Stimulated activated CD8-positive, alpha-beta memory T cell treated with anti-CD3 and anti-CD28 coated beads, Interleukin-12 subunit alpha, Interleukin-12 subunit beta, amount 100 ng/mL, for 1 hour (primary cell): ENCODE measurements around the gene ABCC11.
"Not testable (repeated sequence)": the region's sequence is repeated elsewhere in the genome, so short reads cannot be mapped to it uniquely, and the experiment has no call there.

Experiments used
- DNase-seq: peaks from one replicate; pipeline ENCODE4 v3.0.0-alpha.2; 2020; ENCODE audit warnings: low read depth

Gene ABCC11

DNA sequence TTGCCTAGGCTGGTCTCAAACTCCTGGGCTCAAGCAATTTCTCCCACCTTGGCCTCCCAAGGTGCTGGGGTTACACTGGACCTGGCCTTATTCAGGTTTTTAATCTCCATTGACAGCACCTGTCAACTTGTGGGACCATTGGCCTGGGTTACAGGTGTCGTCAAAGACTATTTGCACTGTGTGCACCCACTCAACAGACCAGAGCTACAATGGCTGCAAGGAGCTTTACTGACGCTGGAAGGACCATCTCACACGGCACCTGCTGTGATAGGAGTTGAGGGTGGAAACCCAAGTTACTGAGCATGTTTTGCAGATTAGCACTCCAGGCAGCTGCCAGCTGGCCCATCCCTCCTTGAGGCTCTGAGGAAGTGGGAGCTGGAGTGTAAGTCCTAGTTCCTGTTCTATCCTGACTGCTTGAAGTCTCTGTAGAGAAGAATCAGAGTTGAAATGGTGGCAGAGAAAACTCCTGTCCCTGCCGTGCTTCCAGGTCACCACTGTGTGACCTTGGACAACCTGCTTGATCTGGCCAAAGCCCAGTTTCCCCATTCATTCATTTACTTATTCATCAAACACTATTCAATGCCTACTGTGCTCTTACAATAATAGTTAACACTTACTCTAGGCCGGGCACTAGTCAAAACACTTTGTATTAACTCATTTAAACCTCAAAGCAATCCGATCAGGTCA, 45.7 kb downstream of the ABCC11 start:
- no peak for DNase-seq

GRCh38 chr16:48197294-48197693, 50.0 kb downstream of the ABCC11 start:
- no peak for DNase-seq

DNA sequence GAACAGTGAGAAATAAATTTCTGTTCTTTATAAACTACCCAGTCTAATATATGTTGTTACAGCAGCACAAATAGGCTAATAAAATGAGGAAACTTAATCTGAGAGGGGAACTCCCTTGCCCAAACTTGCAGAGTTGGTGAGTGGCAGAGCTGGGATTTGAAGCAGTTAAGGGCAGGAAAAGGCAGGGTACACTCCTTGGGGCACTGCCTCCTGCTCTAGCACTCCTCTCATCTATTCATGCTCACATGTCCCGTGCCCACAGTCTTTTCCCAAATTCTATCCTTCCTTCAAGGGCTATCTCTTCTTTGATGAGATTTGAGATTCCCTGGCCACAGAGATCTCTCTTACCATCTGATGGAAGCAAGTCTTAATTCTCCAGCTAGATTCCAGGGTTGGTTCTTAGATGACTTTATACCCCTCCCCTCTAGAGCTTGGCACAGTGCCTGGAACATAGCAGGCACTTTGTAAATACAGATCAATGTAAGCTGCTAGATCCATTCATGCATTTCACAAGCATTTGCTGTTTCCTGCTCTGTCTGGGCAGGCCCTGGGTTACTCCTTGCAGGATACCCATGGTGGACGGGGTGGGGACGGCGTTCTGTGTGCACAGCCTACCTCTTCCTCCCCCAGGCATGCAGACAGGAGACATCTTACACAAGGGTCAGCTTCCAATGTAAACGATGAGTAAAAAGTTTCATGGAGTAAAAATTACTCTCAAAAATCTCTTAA, 52.3 kb downstream of the ABCC11 start:
- DNase-seq: no peak

- DNase-seq: no peak
Observed at GRCh38 chr16:48193846-48194245, 53.5 kb downstream of the ABCC11 start.

GRCh38 chr16:48188449-48189102, 58.8 kb downstream of the ABCC11 start:
- DNase-seq: no peak

GRCh38 chr16:48187779-48188178, 59.6 kb downstream of the ABCC11 start:
- no peak for DNase-seq

DNA sequence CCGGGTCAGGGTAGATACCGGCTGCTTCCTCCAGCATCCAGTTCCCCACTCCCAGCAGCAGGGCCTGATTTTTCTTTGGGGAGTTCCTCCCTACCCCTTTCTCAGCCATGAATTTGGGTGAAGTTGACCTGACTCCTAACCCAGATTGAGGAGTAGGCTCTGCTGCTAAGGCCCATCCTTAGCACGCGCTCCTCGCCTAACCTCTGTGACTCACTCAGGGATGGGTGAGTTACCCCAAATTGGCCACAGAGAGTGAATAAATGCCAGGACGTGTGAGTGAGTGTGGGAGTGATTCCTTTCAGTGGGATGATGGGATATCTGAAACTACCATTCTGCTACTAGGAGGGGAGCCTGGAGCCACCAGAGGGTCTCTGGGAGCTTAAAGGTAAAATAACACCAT, 62.7 kb downstream of the ABCC11 start:
- no peak for DNase-seq

- no peak for DNase-seq
Observed at GRCh38 chr16:48182979-48183537, 64.3 kb downstream of the ABCC11 start.

- DNase-seq: not testable (repeated sequence)
Observed at GRCh38 chr16:48181746-48182520, 65.4 kb downstream of the ABCC11 start.

DNA sequence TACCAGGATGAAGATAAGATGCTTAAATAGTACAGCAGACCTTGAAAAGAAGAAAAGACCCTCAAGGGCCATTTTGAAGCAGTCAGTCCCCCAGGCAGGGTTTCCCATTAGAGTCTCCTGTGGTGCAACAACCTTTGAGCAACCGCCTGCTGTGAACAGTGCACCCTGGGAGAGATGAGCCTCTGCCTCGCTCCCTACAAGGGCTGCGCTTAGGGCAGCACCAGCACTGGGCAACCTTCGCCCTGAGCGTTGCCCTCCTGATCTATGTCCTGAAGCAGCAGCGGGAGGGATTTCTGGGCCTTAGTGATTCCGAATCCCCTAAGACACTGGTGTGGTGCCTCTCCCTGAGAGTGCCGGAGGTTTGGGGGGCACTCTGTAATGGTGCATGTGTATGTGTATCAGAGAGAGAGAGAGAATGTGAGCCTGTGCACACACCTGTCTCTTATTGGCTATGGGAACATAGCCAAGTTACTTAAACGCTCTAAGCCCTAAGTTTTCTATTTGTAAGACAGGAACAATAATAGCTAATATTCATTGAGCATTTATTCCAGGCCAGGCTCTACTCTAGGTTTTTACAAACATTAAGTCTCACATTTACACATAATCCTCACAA, 66.4 kb downstream of the ABCC11 start:
- DNase-seq: no peak

DNA sequence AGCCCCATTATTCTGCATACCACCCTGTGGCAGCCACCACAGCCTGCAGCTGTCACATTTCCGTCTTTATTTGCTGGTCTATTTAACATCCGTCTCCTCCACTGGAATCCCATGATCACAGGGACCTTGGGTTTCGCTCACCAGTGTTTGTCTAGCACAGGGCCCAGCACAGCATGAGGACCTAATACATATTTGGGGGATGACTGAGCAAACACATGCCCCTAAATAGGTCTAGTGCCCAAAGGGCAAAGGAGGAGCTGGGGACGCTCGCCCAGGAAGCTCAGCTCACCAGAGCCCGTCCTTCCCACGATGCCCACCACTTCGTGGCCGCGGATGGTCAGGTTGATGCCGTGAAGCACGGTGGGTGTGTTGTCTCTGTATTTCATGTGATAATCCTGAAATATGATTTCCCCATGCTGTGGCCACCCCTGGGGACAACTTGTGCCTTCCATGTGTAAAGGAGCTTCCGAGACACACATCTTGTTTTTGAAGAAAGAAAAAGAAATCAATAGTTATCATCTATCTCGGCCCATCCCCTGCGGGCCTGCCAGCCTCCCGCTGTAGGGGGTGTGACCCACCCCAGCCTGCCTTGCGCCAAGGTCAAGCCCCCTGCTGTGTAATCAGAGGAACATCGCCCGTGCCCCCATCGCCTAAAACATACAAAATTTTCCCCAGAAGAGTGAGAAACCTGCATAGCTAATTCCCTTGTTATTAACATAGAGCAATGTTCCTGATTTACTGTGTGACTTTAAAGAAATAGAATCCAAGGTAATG, 70.5 kb downstream of the ABCC11 start:
- no peak for DNase-seq

GRCh38 chr16:48173889-48174288, 73.5 kb downstream of the ABCC11 start:
- DNase-seq: no peak

- no peak for DNase-seq
Observed at GRCh38 chr16:48172682-48173081, 74.7 kb downstream of the ABCC11 start.

DNA sequence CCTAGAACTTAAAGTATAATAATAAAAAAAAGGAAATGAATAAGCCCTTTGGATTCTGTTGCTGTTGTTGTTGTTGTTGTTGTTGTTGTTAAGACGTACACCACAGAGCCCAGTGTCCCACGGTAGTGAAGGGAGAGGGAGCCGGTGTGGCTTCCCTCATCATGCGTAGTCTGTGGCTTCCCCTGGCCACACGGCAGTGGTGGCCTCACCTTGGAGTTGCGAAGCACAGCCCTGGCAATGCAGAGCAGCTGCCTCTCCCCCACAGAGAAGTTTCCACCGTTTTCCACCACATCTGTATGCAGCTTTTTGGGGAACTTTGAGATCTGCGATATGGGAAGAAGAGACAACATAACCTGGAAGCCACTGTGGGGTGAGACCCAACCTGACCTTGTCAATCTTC, 77.4 kb downstream of the ABCC11 start:
- no peak for DNase-seq

- DNase-seq: no peak
Observed at GRCh38 chr16:48168075-48168474, 79.3 kb downstream of the ABCC11 start.

- DNase-seq: not testable (repeated sequence)
Observed at GRCh38 chr16:48166617-48167016, 80.7 kb downstream of the ABCC11 start.

DNA sequence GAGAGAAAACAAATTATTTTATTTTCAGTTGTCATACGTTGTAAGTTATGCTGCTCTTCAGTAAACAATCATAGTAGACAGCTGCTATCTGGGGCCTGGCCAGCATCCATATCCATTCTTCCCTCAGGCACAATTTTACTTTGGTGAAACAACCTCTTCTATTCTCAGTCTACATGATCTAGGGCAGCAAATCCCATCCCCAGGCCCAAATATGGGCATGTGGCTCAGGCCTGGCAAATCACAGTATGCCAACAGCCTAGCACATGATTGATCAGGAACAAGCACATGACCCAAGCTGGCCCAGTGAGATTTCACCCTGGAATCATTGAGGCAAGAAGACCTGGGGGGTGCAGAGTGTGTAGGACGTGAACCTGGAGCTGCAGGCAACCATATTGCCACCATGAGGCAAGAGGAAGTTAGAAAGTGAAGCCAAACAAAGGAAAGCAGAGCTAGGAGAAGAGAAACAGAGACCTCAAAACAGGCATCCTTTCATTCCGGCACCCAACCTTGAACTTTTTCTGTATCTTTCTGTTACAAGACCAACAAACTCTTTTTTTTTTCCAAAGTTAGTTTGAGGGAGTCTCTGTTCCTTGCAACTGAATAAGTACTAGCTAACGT, 81.3 kb downstream of the ABCC11 start:
- DNase-seq: no peak

DNA sequence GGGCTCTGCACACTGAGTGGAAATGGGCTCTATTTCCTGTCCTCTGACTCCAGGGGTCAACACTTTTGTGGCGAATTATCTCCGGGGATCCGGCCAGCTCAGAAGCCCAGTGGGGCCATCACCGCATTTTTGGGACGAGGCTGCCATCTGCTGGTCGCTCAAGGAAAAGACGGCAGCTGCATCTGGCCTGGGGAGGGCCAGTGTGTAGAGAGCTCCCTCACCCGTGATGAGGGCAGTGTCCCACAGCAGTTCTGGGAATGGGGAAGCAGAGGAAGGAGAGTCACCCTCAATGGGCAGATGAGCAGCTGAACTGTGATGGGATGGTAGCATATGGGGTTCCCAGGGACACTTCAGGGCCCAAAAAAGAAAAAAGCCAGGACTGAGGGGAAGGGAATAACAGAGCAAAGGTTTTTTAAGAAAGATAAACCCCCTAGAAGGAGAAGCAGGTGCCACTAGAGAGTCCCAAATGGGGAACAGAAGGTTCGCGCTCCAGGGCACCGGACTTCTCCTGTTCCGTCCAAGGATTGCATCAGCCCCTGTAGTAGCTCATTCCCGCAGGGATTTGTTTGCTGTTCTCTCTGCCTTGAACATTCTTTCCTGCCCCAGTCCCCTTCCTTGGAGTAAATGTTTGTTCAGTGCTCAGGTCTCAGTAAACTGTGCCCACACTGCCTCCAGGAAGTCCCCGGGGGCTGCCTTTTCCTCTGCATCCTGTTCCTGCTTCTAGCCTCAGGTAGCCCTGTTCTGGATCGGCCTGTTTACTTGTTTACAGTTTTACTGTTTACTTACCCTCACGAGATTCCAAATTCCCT, 82.2 kb downstream of the ABCC11 start:
- peak; percentile 43 for DNase-seq

DNA sequence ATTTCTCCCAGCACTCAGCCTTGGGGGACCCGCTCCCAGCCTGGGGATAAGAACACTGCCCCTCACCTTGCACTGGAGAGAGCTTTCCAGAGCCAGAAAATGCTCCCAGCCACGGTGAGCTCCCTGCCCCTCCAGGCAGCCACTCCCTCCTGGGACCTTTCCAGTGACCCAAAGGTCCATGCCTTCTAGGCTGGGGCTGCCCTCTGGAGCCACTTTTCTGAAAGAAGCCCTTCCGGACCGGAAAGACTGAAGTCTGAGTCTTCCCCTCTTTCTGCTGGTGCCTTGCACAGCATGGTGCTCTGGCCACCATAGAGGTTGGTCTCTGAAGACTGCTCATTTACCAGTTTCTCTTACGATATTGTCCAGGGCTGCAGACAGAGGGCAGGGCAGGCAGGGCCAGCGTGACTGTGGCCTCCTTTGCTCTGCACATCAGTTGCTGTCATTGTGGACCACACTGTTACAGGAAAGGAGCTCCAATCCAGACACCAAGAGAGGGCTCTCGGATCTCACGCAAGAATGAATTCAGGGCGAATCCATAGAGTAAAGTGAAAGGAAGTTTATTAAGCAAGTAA, 84.4 kb downstream of the ABCC11 start:
- no peak for DNase-seq
